Stimulated activated CD8-positive, alpha-beta memory T cell treated with anti-CD3 and anti-CD28 coated beads, Interleukin-7, amount 100 ng/mL, for 4 hours (primary cell): Measurements from ENCODE around the gene ST8SIA1.

Experiments
- DNase-seq, 2 donors: peaks; one replicate each; pipeline ENCODE4 v3.0.0-alpha.2; 2020; ENCODE audit warnings: low read depth in 2 of 2

ST8SIA1 gene

GRCh38 chr12:22242726-22243125, 91.8 kb downstream of the ST8SIA1 start:
- DNase-seq: no peak

DNA sequence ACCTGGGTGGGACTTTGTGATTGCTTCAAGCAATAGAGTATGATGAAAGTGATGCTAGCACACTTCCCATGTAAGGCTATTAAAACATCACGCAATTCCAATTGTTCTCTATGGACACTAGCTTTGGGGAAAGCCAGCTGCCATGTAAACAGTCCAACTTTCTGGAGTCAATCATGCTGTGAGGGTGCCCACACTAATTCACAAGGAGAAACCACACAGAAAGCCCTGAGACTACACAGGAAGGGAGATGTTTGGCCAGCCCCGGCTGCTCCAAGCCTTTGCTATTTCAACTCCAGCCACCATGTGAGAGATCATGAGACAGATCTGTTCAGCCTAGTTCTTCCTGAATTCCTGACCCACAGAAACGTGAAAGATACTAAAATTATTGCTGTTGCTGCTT, 96.3 kb downstream of the ST8SIA1 start:
- DNase-seq: no peak

DNA sequence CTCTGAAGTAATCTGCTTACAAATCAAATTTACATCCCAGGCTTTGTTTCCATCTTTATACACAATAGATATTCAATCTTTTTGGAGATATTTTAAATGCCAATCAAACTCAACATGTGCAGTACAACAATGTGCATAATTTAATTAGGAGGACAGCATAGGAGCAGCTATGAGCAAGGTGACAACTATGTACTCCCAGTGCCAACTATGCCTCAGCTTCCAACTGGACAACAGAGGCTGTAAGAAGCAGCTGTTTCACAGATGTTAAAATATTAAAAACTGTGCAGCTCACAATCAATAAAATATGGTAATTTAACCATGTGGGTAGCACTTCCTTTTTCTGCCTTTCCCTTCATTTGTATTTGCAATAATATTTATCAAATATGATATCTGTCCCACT, 99.9 kb downstream of the ST8SIA1 start:
- DNase-seq: no peak

- DNase-seq: no peak
These were observed 102.7 kb downstream of the ST8SIA1 start for GRCh38 chr12:22231836-22232235.

- DNase-seq: no peak
These were observed 103.4 kb downstream of the ST8SIA1 start for GRCh38 chr12:22231078-22231477.

DNA sequence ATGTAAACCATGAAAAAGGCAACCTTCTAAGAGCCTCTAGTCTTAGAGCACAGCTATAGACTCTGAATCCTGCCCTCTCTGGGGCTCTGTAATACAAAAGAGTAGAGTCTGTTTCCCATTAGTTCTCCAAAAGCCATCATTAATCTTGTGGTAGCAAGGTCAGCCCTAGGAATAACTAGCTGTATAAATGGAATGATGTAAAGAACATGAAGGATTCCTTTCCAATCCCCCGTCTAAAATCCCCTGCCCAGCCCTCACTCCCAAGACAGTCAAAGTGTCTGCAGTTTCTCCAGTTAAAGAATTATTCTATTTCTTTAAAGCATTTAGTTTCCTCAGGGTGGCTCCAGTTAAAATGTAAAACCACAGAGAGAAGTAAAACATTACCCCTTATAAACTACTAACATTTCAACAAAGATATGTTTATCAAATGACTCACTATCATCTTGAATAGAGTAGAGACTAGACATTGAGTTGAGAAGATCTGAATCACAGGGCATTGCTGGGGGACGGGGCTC, 104.2 kb downstream of the ST8SIA1 start:
- no peak for DNase-seq

- DNase-seq: no peak
These were observed 104.7 kb downstream of the ST8SIA1 start for GRCh38 chr12:22229652-22230279.

DNA sequence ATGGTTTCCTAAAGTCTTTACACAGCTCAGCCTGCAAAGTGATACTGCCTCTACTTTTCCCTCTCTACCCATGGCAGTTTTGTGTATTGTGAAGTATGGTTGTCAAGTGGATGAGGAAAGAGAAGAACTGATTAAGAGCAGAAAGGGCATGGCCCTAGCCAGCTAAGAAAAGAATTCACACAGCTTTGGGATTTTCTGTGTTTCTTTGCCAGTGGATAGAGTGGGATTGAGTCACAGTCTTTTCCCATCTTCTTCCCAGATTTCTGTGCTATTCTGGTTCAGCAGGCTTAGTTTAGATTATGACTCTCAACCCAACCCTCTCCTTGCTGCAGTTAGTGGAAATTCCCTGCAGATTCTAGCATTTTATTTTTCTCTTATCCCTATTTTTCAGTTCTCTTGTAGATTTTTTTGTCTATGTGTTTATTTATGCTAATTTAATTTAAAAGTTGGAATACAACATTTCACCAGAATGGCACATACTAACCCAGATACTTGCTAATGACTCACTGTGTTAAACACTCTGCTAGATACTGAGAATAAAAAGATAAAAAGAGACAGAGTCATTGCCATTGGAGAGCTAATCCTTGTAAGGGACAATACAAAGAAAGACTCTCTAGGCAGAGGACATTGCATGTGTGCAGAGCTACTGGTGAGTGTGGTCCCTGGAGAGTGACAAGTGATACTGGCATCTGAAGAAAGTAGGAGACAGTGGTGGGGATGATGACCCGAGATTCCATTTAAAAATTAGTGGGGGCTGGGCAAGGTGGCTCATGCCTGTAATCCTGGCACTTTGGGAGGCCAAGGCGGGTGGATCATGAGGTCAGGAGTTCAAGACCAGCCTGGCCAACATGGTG, 106.3 kb downstream of the ST8SIA1 start:
- no peak for DNase-seq

DNA sequence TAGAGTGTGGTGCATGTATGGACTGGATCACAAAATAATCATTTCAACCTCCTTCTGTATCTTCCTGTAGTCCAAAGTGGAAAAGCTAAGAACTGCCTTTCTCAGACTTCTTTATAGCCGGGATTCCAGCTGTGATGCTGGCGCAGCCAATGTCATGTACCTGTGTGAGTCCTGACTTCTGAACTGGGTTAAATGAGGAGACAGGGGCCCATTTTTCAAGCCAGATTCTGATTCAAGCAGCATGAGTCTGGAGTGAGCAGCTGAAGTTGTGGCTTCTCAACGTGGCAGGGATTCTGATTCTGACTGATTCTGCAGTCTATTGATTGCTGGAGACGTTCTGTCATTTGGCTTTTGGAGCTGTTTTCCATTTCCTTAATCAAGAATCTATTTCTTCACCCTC, 111.2 kb downstream of the ST8SIA1 start:
- no peak for DNase-seq

DNA sequence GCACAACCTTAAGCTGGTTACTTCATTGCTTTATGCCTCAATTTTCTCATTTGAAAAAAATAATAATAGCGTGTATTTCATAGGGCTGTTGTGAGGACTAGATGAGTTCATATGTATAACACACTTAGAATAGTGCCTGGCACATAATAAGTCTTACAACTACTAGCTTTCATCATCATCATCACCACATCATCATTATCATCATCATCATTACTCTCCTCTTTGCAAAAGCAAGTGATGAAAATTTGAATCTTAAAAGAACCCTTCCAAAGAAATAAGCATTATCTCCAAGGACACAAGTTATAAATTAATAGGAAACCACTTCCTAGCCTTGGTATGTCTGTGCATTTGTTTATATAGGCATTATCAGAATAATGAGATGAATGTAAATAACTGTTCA, 117.0 kb downstream of the ST8SIA1 start:
- DNase-seq: no peak

- no peak for DNase-seq
These were observed 118.8 kb downstream of the ST8SIA1 start for GRCh38 chr12:22215467-22216253.

DNA sequence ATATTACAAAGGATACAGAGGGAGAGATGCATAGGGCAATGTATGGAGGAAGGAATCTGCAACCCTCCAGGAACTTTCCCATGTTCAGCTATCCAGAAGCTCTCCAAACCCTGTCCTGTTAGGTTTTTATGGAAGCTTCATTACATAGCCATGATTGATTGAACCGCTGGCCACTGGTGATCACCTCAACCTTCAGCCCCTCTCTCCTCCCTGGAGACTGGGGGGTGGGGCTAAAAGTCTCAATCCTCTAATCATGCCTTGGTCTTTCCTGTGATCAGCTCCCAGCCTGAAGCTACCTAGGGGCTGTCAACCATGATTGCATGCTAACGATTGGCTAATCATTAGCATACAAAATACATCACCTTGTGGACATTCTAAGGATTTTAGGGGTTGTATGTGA, 123.4 kb downstream of the ST8SIA1 start:
- DNase-seq: no peak

- no peak for DNase-seq
These were observed 125.1 kb downstream of the ST8SIA1 start for GRCh38 chr12:22209422-22209821.

DNA sequence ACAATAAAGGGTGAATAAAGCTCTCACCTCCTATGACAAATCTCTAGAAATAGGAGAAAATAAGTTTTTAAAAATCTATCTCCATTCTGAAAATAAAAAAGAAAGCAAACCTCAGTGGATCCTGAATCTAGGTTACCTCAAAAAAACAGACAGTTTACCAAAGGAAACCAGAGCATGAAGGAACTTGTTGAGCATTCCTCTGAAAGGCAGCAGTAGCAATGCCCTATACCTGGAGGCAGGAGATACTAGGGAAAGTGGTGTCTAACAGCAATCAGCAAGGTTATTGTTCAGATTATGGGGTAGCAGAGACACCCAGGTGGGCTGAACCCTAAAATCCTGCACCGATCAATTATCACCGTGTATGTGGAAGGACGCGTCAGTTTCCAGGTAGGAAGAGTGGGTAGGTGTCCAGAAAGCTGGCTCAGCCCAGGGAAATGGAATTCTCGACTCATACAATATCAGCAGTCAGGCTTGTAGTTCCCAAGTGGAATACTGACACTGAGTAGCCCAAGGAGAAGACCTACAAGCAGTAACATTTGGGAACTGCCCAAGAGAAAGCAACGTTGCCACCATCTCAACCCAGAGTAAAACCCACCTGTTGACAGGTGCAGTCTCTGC, 128.3 kb downstream of the ST8SIA1 start:
- no peak for DNase-seq

GRCh38 chr12:22204391-22204790, 130.1 kb downstream of the ST8SIA1 start:
- DNase-seq: no peak

DNA sequence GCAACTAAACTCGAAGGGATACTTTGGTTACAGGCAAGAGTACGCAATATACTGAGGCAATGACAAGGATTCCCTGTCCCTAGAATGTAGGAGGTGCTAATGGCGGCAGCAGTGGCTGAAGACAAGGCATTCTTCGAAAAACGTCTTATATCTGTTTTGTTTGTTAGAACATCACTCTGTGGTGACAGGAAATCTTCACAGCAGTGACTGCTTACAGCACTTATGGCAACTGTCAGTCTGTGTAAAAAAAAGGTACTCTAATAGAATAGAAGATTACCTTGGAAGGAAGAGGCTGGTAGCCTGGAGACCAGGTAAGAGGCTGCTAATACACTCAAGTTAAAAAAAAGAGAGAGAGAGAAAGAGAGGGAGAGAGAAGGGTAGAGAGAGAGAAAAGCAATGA, 131.7 kb downstream of the ST8SIA1 start:
- DNase-seq: no peak

GRCh38 chr12:22201101-22201500, 133.4 kb downstream of the ST8SIA1 start:
- DNase-seq: no peak

DNA sequence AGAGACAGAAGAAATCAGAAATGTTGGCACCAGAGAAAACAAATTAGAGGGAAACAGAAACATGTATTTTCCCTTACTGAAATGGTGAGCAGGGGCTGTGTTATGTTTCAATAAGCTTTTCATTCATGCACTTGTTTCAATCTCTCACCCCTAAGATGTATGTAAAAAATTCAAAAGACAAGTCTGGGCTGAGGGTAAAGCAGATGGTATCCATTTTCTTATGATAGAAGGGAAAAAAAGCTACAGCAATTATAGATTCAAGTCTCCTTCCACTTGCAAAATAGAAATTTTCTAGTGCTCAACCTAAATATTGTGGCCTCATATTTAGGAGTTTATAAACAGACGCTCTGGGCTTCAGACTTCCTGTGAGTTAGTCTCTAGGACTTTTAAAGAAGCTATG, 138.3 kb downstream of the ST8SIA1 start:
- no peak for DNase-seq

- no peak for DNase-seq
These were observed 143.5 kb downstream of the ST8SIA1 start for GRCh38 chr12:22190969-22191368.

DNA sequence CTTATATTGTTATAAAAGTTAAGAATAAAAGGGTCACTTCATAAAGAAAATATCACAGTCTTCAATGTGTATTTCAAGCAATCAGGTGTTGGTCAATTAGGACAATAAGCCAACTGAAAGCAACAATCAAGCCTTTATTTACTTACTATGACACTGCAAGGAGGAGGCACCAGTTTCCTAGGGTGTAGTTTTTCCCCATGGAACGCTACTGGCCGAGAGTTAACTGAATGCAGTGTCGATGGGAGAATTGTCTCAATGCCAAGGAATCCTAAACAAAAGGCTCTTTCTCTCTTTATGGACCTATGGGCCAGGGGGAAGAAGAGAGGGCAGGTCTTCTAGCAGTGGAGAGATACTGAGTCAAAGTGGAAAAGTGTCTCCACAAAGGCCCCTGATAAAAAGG, 146.1 kb downstream of the ST8SIA1 start:
- DNase-seq: no peak

- no peak for DNase-seq
These were observed 153.8 kb downstream of the ST8SIA1 start for GRCh38 chr12:22180705-22181104.

GRCh38 chr12:22173177-22173576, 161.3 kb downstream of the ST8SIA1 start:
- no peak for DNase-seq
